Suprapubic skin (tissue), 4 donors: ENCODE measurements around the gene PTP4A2. TPM values are rescaled to one million over a fixed set of nuclear protein-coding genes. Genes with fewer than 3 reads are reported as not detected.

Source experiments
- DNase-seq, 2 donors: peaks; one replicate each; pipeline ENCODE4 v3.0.0-alpha.2; 2019; ENCODE audit warnings: low spot score in 2 of 2
- H3K27ac ChIP-seq: fragments of 200-600 bp; sonication (generic); one replicate; pipeline ENCODE4 v1.5.1; 2019
- H3K27me3 ChIP-seq: fragments of 200-600 bp; sonication (generic); one replicate; pipeline ENCODE4 v1.5.1; 2019
- H3K36me3 ChIP-seq: fragments of 200-600 bp; sonication (generic); one replicate; pipeline ENCODE4 v1.5.1; 2019
- H3K4me1 ChIP-seq: fragments of 200-600 bp; sonication (generic); one replicate; pipeline ENCODE4 v1.5.1; 2019
- H3K4me3 ChIP-seq: fragments of 200-600 bp; sonication (generic); one replicate; pipeline ENCODE4 v1.5.1; 2019; ENCODE audit warnings: mild to moderate bottlenecking
- H3K9me3 ChIP-seq: fragments of 200-600 bp; sonication (generic); one replicate; pipeline ENCODE4 v1.5.1; 2019
- CTCF ChIP-seq, 2 donors: fragments of 200-600 bp in 1 of 2; fragments of 450-650 bp in 1 of 2; sonication (generic) in 1 of 2; IDR thresholded peaks; one replicate each; pipeline ENCODE4 v1.5.1; 2016 to 2019; ENCODE audit warnings: antibody characterized with exemption in 2 of 2, mild to moderate bottlenecking in 1 of 2, moderate library complexity in 1 of 2
- EP300 ChIP-seq: sonication (generic); formaldehyde crosslinking; IDR thresholded peaks from one replicate; pipeline ENCODE4 v1.6.1; 2017; ENCODE audit warnings: antibody characterized with exemption
- POLR2A ChIP-seq, 2 donors: fragments of 450-650 bp; IDR thresholded peaks; one replicate each; pipeline ENCODE4 v1.6.1; 2017; ENCODE audit warnings: antibody characterized with exemption in 2 of 2, mild to moderate bottlenecking in 2 of 2, moderate library complexity in 2 of 2
- POLR2AphosphoS5 ChIP-seq, 3 donors: sonication (generic); formaldehyde crosslinking; IDR thresholded peaks; one replicate each; pipeline ENCODE4 v1.6.1; 2017; ENCODE audit warnings: antibody characterized with exemption in 3 of 3
- WGBS: methylation state at CpG from one replicate; pipeline ENCODE4 v1.1.5; 2018; 5-methylcytosine and 5-hydroxymethylcytosine counted together
- total RNA-seq, 4 donors: library from RNA; depleted of rRNA; stranded (reverse); fragments of >200 nt; gene quantifications; one replicate each; pipeline ENCODE4 v1.1.0, GENCODE V29; 2016

The PTP4A2 gene
- total RNA-seq, 4 donors from 2014 or later = 97.2 to 147 (median 121) TPM

- 96% methylated on average over 2 of the region's 2 CpGs for WGBS
- peaks cover 50% of the 10 kb centered on the region for H3K36me3 ChIP-seq
These were observed 31.6 kb downstream of the PTP4A2 start for GRCh38 chr1:31906557-31906956.

GRCh38 chr1:31905681-31906080, 32.5 kb downstream of the PTP4A2 start:
- no peak for TF ChIP-seq POLR2AphosphoS5 (IDR thresholded peaks at IDR 0.05)
- no peaks in the 10 kb centered on the region for H3K9me3 ChIP-seq
- no peaks in the 10 kb centered on the region for H3K27me3 ChIP-seq
- no peak for DNase-seq
- no peak overlapping the region for H3K4me3 ChIP-seq
- 91% methylated on average over 2 of the region's 2 CpGs for WGBS
- H3K36me3 ChIP-seq = peaks cover 50% of the 10 kb centered on the region
- no peak overlapping the region for H3K27ac ChIP-seq
- peaks cover 6% of the 10 kb centered on the region for H3K4me1 ChIP-seq

More at GRCh38 chr1:31906557-31906956, 31.6 kb downstream of the PTP4A2 start:
- no peak overlapping the region for H3K27ac ChIP-seq
- TF ChIP-seq POLR2AphosphoS5 (IDR thresholded peaks at IDR 0.05) (no peak), CTCF (IDR thresholded peaks at IDR 0.05) (no peak), POLR2A (IDR thresholded peaks at IDR 0.05) (no peak)
- H3K4me1 ChIP-seq = peaks cover 15% of the 10 kb centered on the region
- DNase-seq = no peak
- H3K27me3 ChIP-seq = no peaks in the 10 kb centered on the region
- H3K9me3 ChIP-seq = no peaks in the 10 kb centered on the region
- no peak overlapping the region for H3K4me3 ChIP-seq

GRCh38 chr1:31905093-31905509, 33.1 kb downstream of the PTP4A2 start:
- no peak overlapping the region for H3K27ac ChIP-seq
- no peaks in the 10 kb centered on the region for H3K9me3 ChIP-seq
- DNase-seq = no peak
- no peaks in the 10 kb centered on the region for H3K27me3 ChIP-seq
- H3K4me1 ChIP-seq = peaks cover under 1% of the 10 kb centered on the region
- WGBS = 92% methylated on average over 6 of the region's 6 CpGs
- no peak for TF ChIP-seq POLR2A (IDR thresholded peaks at IDR 0.05)
- H3K36me3 ChIP-seq = peaks cover 47% of the 10 kb centered on the region
- H3K4me3 ChIP-seq = no peak overlapping the region

GRCh38 chr1:31904339-31905092, 33.7 kb downstream of the PTP4A2 start:
- H3K27me3 ChIP-seq = no peaks in the 10 kb centered on the region

GRCh38 chr1:31902510-31902860, 35.7 kb downstream of the PTP4A2 start:
- H3K36me3 ChIP-seq = peaks cover 24% of the 10 kb centered on the region
- 97% methylated on average over 5 of the region's 5 CpGs for WGBS
- H3K27me3 ChIP-seq = no peaks in the 10 kb centered on the region
- no peaks in the 10 kb centered on the region for H3K9me3 ChIP-seq
- H3K4me1 ChIP-seq = peaks cover 8% of the 10 kb centered on the region
- no peak overlapping the region for H3K27ac ChIP-seq
- no peak for TF ChIP-seq POLR2AphosphoS5 (IDR thresholded peaks at IDR 0.05)
- no peak for TF ChIP-seq EP300
- no peak for TF ChIP-seq POLR2A (IDR thresholded peaks at IDR 0.05)
- TF ChIP-seq CTCF (IDR thresholded peaks at IDR 0.05) = no peak
- DNase-seq = no peak
- no peak overlapping the region for H3K4me3 ChIP-seq

More at GRCh38 chr1:31904339-31905092, 33.7 kb downstream of the PTP4A2 start:
- Histone ChIP-seq H3K9me3 (no peaks in the 10 kb centered on the region), H3K27ac (no peak overlapping the region), H3K36me3 (peaks cover 41% of the 10 kb centered on the region), H3K4me1 (no peaks in the 10 kb centered on the region), H3K4me3 (no peak overlapping the region)
- no peak for TF ChIP-seq EP300
- no peak for TF ChIP-seq POLR2AphosphoS5 (IDR thresholded peaks at IDR 0.05)
- no peak for TF ChIP-seq CTCF (IDR thresholded peaks at IDR 0.05)
- no peak for TF ChIP-seq POLR2A (IDR thresholded peaks at IDR 0.05)
- DNase-seq = no peak
- 80% methylated on average over 9 of the region's 9 CpGs for WGBS

- no peak for DNase-seq
- peaks cover 14% of the 10 kb centered on the region for H3K4me1 ChIP-seq
- H3K27me3 ChIP-seq = no peaks in the 10 kb centered on the region
- peaks cover 19% of the 10 kb centered on the region for H3K36me3 ChIP-seq
- WGBS = 90% methylated on average over 6 of the region's 6 CpGs
- H3K9me3 ChIP-seq = no peaks in the 10 kb centered on the region
- H3K4me3 ChIP-seq = no peak overlapping the region
- no peak for TF ChIP-seq EP300
- no peak for TF ChIP-seq POLR2A (IDR thresholded peaks at IDR 0.05)
- TF ChIP-seq POLR2AphosphoS5 (IDR thresholded peaks at IDR 0.05) = no peak
- no peak for TF ChIP-seq CTCF (IDR thresholded peaks at IDR 0.05)
- H3K27ac ChIP-seq = no peak overlapping the region
These were observed 36.2 kb downstream of the PTP4A2 start for GRCh38 chr1:31901838-31902509.
